Measurements from ENCODE around the gene AIDA. TPM values are rescaled to one million over a fixed set of nuclear protein-coding genes. Genes with fewer than 3 reads are reported as not detected.

AIDA gene
- polyA plus RNA-seq, 3 donors: 10.0 to 11.7 (median 11.7) TPM

GRCh38 chr1:222618880-222619596 is 93.3 kb downstream of the AIDA start:
- peaks cover 27 to 31% of the 10 kb centered on the region in 2 donors for H3K36me3 Mint-ChIP-seq
- Histone ChIP-seq H3K4me1 (ENCODE audit: control insufficient read depth in 1 of 2, insufficient read depth in 2 of 2, low read length in 2 of 2) (peaks cover 15 to 19% of the 10 kb centered on the region in 2 donors), H3K9me3 (replicated peaks in 1 of 2; ENCODE audit: control insufficient read depth in 1 of 2, insufficient read depth in 1 of 2, low read length in 2 of 2) (no peaks in the 10 kb centered on the region), H4K20me1 (ENCODE audit: insufficient read depth, low read length) (no peaks in the 10 kb centered on the region), H3K4me2 (replicated peaks; ENCODE audit: extremely low read depth, low read length, poor library complexity, severe bottlenecking) (peak overlapping the region; percentile 96), H3K79me2 (ENCODE audit: insufficient read depth, low read length) (peaks cover 11% of the 10 kb centered on the region), H3K4me3 (replicated peaks in 1 of 3; ENCODE audit: low read depth in 2 of 3, low read length in 3 of 3) (peak overlapping the region; percentile 61 to 86 (median 85)), H3K27ac (ENCODE audit: low read depth in 1 of 2, low read length in 2 of 2) (no peak overlapping the region), H3K36me3 (replicated peaks in 1 of 2; ENCODE audit: control insufficient read depth in 1 of 2, insufficient read depth in 2 of 2, low read length in 2 of 2) (peaks cover 16 to 30% of the 10 kb centered on the region in 2 donors), H2AFZ (ENCODE audit: insufficient read depth, low read depth, low read length, poor library complexity, severe bottlenecking) (peak overlapping the region; percentile 94), H3K27me3 (ENCODE audit: control insufficient read depth in 2 of 2, insufficient read depth in 2 of 2, low read length in 2 of 2) (peaks cover 5 to 20% of the 10 kb centered on the region in 2 donors), H3K9ac (ENCODE audit: insufficient read depth, low read length, poor library complexity, severe bottlenecking) (peak overlapping the region; percentile 92)
- H3K4me1 Mint-ChIP-seq: peaks cover 21% of the 10 kb centered on the region
- peak overlapping the region in 4 of 7 donors; percentile 34 to 81 (median 68) for H3K27ac Mint-ChIP-seq
- peaks cover 0 to 2% (median 0%) of the 10 kb centered on the region in 7 donors for H3K9me3 Mint-ChIP-seq
- WGBS (ENCODE audit: insufficient coverage): 21% methylated on average over 12 of the region's 20 CpGs
- no peak for TF ChIP-seq CTCF (IDR thresholded peaks at IDR 0.05)
- H3K4me3 Mint-ChIP-seq: peak overlapping the region; percentile 87 to 92
- intact Hi-C loops (cut with micrococcal nuclease): no loop called here
- peak in 1 of 3 donors; percentile 11 for DNase-seq
- H3K27me3 Mint-ChIP-seq (ENCODE audit: low read depth in 3 of 3): peaks cover 4 to 14% (median 9%) of the 10 kb centered on the region in 3 donors

Other genes with a start within 250 kb of the AIDA start
- under 1 TPM in 1 of 3 donors, not detected in 2; 0.08 TPM for gene HHIPL2, start 164.4 kb downstream of the AIDA start, polyA plus RNA-seq
- gene TAF1A, start 122.6 kb downstream of the AIDA start, polyA plus RNA-seq: 1 to 10 TPM; 1.3 to 5.1 (median 2.5) TPM
- gene MIA3, start 94.4 kb downstream of the AIDA start, polyA plus RNA-seq: 10 to 100 TPM; 19.8 to 37.1 (median 36.6) TPM
- gene BROX, start 73 bp upstream of the AIDA start, polyA plus RNA-seq: 10 to 100 TPM in 2 of 3 donors, 1 to 10 TPM in 1; 9.0 to 35.4 (median 26.2) TPM
- gene FAM177B, start 24.7 kb upstream of the AIDA start, polyA plus RNA-seq: not detected
- 1 to 10 TPM in 1 of 3 donors, under 1 TPM in 2; 0.34 to 2.1 (median 0.61) TPM for gene DISP1, start 102.5 kb upstream of the AIDA start, polyA plus RNA-seq

All from CD14-positive monocyte (primary cell).